ENCODE data around the gene GPR157.

The GPR157 gene

DNA sequence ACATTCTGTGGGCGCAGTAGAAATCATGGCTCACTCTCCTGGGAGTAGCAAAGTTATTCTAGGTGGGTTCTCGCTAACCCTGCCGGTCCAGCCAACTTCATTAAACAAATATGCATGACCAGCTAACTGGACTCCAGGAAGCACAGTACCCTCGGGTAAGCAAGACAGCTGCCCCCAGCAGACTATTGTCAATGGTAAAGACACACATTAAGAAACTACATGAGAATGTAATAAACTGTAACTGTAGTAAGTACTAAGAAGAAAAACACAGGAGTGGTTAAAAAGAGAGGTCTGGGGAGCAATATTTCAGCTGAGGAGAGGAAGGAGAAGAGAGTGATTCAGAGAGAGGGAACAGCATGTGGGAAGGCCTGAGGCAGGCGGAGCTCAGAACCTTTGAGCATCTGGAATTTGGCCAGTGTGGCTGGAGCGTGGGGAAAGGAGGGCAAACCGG is 66.9 kb downstream of the GPR157 start:
- DNase-seq (ENCODE audit: low spot score) = no peak

DNA sequence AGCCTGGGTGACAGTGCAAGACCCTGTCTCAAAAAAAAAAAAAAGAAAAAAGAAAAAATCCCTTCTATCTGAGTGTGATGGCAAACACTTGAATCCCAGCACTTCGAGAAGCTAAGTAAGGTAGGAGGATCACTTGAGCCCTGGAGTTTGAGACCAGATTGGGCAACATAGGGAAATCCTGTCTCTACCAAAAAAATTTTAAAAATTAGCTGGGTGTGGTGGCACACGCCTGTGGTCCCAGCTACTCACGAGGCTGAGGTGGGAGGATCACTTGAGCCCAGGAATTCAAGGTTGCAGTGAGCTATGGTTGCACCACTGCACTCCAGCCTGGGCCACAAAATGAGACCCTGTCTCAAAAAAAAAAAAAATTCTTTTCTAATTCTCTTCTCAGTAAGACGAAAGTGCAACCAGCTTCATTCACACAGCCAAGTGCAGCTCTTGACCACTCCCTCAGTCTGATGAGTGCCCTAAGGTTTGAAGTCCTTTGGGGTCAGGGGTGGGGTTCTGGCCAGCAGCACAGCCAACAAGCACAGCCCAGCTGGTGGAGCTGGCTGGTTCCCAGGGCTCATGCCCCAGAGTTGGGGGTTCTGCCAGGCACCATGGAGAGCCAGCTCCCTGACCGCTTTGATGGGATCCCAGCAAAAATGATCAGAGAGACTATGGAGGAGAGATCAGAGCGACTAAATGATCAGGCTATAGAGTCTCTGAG is 67.5 kb downstream of the GPR157 start:
- no peak for DNase-seq (ENCODE audit: low spot score)

DNA sequence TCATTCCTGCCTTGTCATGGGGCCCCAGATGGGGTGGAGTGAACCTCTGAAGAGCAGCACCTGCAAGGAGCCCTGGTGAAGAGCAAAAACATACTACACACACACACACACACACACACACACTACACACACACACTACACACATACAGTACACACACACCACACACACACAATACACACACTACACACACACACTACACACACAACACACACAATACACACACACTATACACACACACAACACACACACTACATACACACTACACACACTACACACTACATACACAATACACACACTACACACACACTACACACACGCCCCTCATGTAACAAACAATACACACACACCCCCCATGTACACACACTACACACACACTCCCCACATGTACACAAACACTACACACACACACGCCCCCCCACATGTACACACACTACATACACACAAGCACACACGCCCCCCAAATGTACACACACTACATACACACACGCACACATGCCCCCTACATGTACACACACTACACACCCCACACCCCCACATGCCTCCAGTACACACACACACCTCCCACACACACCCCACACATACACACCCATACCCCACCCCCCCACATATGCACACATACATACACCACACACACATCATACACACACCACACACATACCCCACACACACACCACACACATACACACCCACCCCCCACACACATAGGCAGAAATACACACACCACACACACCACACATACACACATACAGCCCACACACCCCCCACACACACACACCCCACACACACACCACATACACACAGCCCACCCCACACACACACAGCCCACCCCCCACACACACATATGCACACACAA is 68.8 kb downstream of the GPR157 start:
- DNase-seq (ENCODE audit: low spot score) = no peak

- peak; percentile 25 for DNase-seq (ENCODE audit: low spot score)
These were observed 70.4 kb downstream of the GPR157 start for GRCh38 chr1:9058465-9058864.

GRCh38 chr1:9057851-9058250 is 71.1 kb downstream of the GPR157 start:
- DNase-seq (ENCODE audit: low spot score) = no peak

DNA sequence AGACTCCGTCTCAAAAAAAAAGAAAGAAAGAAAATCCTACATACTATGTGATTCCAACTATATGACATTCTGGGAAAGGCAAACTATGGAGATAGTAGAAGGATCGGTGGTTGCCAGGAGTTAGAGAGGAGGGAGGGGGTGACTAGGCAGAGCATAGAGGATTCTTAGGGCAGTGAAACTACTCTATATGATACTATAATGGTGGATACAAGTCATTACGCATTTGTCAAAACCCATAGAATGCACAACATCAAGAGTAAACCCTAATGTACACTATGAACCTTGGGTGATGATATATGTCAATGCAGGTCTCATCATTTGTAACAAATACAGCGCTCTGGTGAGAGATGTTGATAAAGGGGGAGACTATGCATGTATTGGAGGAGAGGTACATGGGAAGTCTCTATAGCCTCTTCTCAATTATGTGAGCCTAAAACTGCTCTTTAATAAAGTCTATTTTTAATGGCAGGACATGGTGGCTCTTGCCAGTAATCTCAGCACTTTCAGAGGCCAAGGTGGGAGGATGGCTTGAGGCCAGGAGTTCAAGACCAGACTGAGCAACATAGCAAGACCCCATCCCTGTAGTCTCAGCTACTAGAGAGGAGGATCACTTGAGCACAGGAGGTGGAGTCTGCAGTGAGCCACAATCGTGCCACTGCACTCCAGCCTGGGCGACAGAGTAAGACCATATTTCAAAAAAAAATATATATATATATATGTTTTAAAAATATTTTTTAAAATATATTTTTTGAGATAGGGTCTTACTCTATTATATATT is 76.4 kb downstream of the GPR157 start:
- DNase-seq (ENCODE audit: low spot score) = no peak

- DNase-seq (ENCODE audit: low spot score) = no peak
These were observed 77.5 kb downstream of the GPR157 start for GRCh38 chr1:9051379-9051778.

DNA sequence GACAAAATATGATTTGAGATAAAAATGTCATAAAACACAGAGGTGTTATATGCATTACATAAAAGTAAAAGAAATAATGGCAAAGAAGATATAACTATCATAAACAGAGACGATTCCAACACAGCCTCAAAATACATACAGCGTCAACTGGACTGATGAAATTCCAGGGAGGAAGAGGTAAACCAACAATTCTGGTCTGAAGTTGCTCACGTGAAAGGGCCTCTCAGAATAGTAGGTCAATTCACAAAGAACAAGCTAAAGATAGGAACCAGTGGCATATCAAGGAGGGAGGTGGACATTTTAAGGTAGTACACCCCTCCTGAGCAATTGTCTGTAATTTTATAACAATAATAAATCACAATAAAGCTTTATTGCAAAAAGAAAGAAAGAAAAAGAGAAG is 78.1 kb downstream of the GPR157 start:
- DNase-seq (ENCODE audit: low spot score) = no peak
